H9 (cell line): ENCODE measurements around the gene PF4V1. TPM values are rescaled to one million over a fixed set of nuclear protein-coding genes. Genes with fewer than 3 reads are reported as not detected.

Experiments
- DNase-seq: peaks from one replicate; pipeline ENCODE4 v3.0.0-alpha.2; 2017
- H2AFZ ChIP-seq: one replicate; pipeline ENCODE4 v1.6.1; 2013; ENCODE audit warnings: mild to moderate bottlenecking, low read length, control low read depth, moderate library complexity
- H2AK5ac ChIP-seq: 2 replicates; pipeline ENCODE4 v1.6.1; 2013; ENCODE audit warnings: low read length, control low read depth, mixed read lengths; ENCODE audit not compliant: insufficient read length
- H2BK120ac ChIP-seq: one replicate; pipeline ENCODE4 v1.6.1; 2013; ENCODE audit warnings: low read depth, mild to moderate bottlenecking, low read length, control low read depth, inconsistent platforms; ENCODE audit not compliant: poor library complexity, severe bottlenecking
- H2BK12ac ChIP-seq: 2 replicates; pipeline ENCODE4 v1.6.1; 2013; ENCODE audit warnings: low read length, control low read depth, mixed read lengths, low read depth; ENCODE audit not compliant: insufficient read length
- H2BK15ac ChIP-seq: 2 replicates; pipeline ENCODE4 v1.6.1; 2013; ENCODE audit warnings: low read depth, low read length, control low read depth
- H2BK20ac ChIP-seq: one replicate; pipeline ENCODE4 v1.6.1; 2013; ENCODE audit warnings: low read depth, mild to moderate bottlenecking, low read length, control low read depth, inconsistent platforms; ENCODE audit not compliant: poor library complexity, severe bottlenecking
- H2BK5ac ChIP-seq: 2 replicates; pipeline ENCODE4 v1.6.1; 2013; ENCODE audit warnings: low read length, control low read depth, mixed read lengths; ENCODE audit not compliant: insufficient read length
- H3K14ac ChIP-seq: 2 replicates; pipeline ENCODE4 v1.6.1; 2013; ENCODE audit warnings: low read length, control low read depth; ENCODE audit not compliant: insufficient read depth
- H3K18ac ChIP-seq: 2 replicates; pipeline ENCODE4 v1.6.1; 2013; ENCODE audit warnings: low read depth, mild to moderate bottlenecking, mixed read lengths, low read length, control low read depth; ENCODE audit not compliant: insufficient read length
- H3K23ac ChIP-seq: 2 replicates; pipeline ENCODE4 v1.6.1; 2013; ENCODE audit warnings: low read length, control low read depth, mixed read lengths, low read depth; ENCODE audit not compliant: insufficient read length
- H3K23me2 ChIP-seq: 2 replicates; pipeline ENCODE4 v1.6.1; 2013; ENCODE audit warnings: low read depth, mild to moderate bottlenecking, mixed read lengths, low read length, control low read depth; ENCODE audit not compliant: insufficient read length, poor library complexity, severe bottlenecking
- H3K27ac ChIP-seq: 2 replicates; pipeline ENCODE4 v1.5.1; 2013; ENCODE audit warnings: low read length, control low read depth, mixed read lengths, low read depth; ENCODE audit not compliant: insufficient read length
- H3K27me3 ChIP-seq: 2 replicates; pipeline ENCODE4 v1.6.1; 2013; ENCODE audit warnings: low read length, control low read depth, inconsistent platforms; ENCODE audit not compliant: insufficient read depth
- H3K4ac ChIP-seq: 2 replicates; pipeline ENCODE4 v1.6.1; 2013; ENCODE audit warnings: low read depth, mild to moderate bottlenecking, control low read depth, inconsistent platforms, low read length, moderate library complexity
- H3K4me1 ChIP-seq: 2 replicates; pipeline ENCODE4 v1.6.1; 2013; ENCODE audit warnings: low read length, control low read depth, inconsistent platforms; ENCODE audit not compliant: insufficient read depth
- H3K4me2 ChIP-seq: 2 replicates; pipeline ENCODE4 v1.6.1; 2013; ENCODE audit warnings: low read length, control low read depth, mixed read lengths; ENCODE audit not compliant: insufficient read length, insufficient read depth
- H3K56ac ChIP-seq: 2 replicates; pipeline ENCODE4 v1.6.1; 2013; ENCODE audit warnings: low read depth, mild to moderate bottlenecking, mixed read lengths, low read length, control low read depth; ENCODE audit not compliant: insufficient read length
- H3K79me1 ChIP-seq: 2 replicates; pipeline ENCODE4 v1.6.1; 2013; ENCODE audit warnings: low read depth, mild to moderate bottlenecking, moderate library complexity, low read length, control low read depth, inconsistent platforms; ENCODE audit not compliant: insufficient read depth, poor library complexity, severe bottlenecking
- H3K79me2 ChIP-seq: 2 replicates; pipeline ENCODE4 v1.6.1; 2013; ENCODE audit warnings: low read length, control low read depth, inconsistent platforms; ENCODE audit not compliant: insufficient read depth
- H3K9ac ChIP-seq: 2 replicates; pipeline ENCODE4 v1.6.1; 2013; ENCODE audit warnings: low read length, control low read depth, mixed read lengths; ENCODE audit not compliant: insufficient read length; ENCODE audit errors: extremely low read depth
- H3K9me3 ChIP-seq: one replicate; pipeline ENCODE4 v1.6.1; 2013; ENCODE audit warnings: low read depth, low read length, inconsistent platforms; ENCODE audit not compliant: control insufficient read depth
- H3T11ph ChIP-seq: one replicate; pipeline ENCODE4 v1.6.1; 2013; ENCODE audit warnings: mild to moderate bottlenecking, low read length, control low read depth, inconsistent platforms
- H4K20me1 ChIP-seq: one replicate; pipeline ENCODE4 v1.6.1; 2013; ENCODE audit not compliant: control insufficient read depth, insufficient read length, insufficient read depth
- H4K5ac ChIP-seq: 2 replicates; pipeline ENCODE4 v1.6.1; 2013; ENCODE audit warnings: low read depth, mild to moderate bottlenecking, mixed read lengths, low read length, control low read depth; ENCODE audit not compliant: insufficient read length
- H4K8ac ChIP-seq: replicated peaks from 2 replicates; pipeline ENCODE4 v1.6.1; 2013; ENCODE audit warnings: low read length, control low read depth, mixed read lengths, low read depth; ENCODE audit not compliant: insufficient read length
- H4K91ac ChIP-seq: 2 replicates; pipeline ENCODE4 v1.6.1; 2013; ENCODE audit warnings: low read depth, mild to moderate bottlenecking, moderate library complexity, mixed read lengths, low read length, control low read depth; ENCODE audit not compliant: insufficient read length
- H3K27ac Mint-ChIP-seq, 3 experiments: 2 replicates in 2 of 3; 3 replicates in 1 of 3; pipeline ENCODE4 v1.8.0; 2020 to 2021; ENCODE audit warnings: mixed read lengths in 3 of 3, mild to moderate bottlenecking in 1 of 3, moderate library complexity in 1 of 3
- H3K27me3 Mint-ChIP-seq: 2 replicates; pipeline ENCODE4 v1.8.0; 2021; ENCODE audit warnings: low read depth, mild to moderate bottlenecking, moderate library complexity, mixed read lengths
- H3K36me3 Mint-ChIP-seq, 3 experiments: 2 replicates in 2 of 3; 3 replicates in 1 of 3; pipeline ENCODE4 v1.8.0; 2020 to 2021; ENCODE audit warnings: low read depth in 3 of 3, mixed read lengths in 3 of 3; ENCODE audit not compliant: insufficient read depth in 1 of 3
- H3K4me1 Mint-ChIP-seq, 2 experiments: 2 replicates each; pipeline ENCODE4 v1.8.0; 2020; ENCODE audit warnings: mixed read lengths in 2 of 2
- H3K4me3 Mint-ChIP-seq, 2 experiments: 2 replicates in 1 of 2; 3 replicates in 1 of 2; pipeline ENCODE4 v1.8.0; 2020 to 2021; ENCODE audit warnings: mild to moderate bottlenecking in 2 of 2, mixed read lengths in 2 of 2, moderate library complexity in 1 of 2
- H3K9me3 Mint-ChIP-seq, 2 experiments: 2 replicates in 1 of 2; 3 replicates in 1 of 2; pipeline ENCODE4 v1.8.0; 2020; ENCODE audit warnings: mild to moderate bottlenecking in 2 of 2, mixed read lengths in 2 of 2, moderate library complexity in 1 of 2
- WGBS: extraction: QIAGEN DNeasy Blood & Tissue Kit; methylation state at CpG from one replicate; pipeline ENCODE4 v1.1.7; 2013; ENCODE audit warnings: missing lambda C conversion rate, low lambda C conversion rate, mixed read lengths; ENCODE audit not compliant: insufficient read length; ENCODE audit errors: extremely low coverage; 5-methylcytosine and 5-hydroxymethylcytosine counted together
- total RNA-seq: library from RNA; stranded (reverse); gene quantifications from 2 replicates; pipeline ENCODE4 v1.2.1, GENCODE V29; 2021
- TF ChIP-seq, protein P1 (sequence below): fragments of 200-600 bp; sonication (generic); conservative IDR thresholded peaks from 3 replicates; pipeline ENCODE4 v1.8.0; 2021; ENCODE audit warnings: antibody characterized with exemption, mild to moderate bottlenecking

PF4V1 gene
- total RNA-seq, 1 experiment from 2014 or later: not detected

GRCh38 chr4:73871511-73872310 is 18.6 kb downstream of the PF4V1 start:
- TF ChIP-seq, protein P1, sequence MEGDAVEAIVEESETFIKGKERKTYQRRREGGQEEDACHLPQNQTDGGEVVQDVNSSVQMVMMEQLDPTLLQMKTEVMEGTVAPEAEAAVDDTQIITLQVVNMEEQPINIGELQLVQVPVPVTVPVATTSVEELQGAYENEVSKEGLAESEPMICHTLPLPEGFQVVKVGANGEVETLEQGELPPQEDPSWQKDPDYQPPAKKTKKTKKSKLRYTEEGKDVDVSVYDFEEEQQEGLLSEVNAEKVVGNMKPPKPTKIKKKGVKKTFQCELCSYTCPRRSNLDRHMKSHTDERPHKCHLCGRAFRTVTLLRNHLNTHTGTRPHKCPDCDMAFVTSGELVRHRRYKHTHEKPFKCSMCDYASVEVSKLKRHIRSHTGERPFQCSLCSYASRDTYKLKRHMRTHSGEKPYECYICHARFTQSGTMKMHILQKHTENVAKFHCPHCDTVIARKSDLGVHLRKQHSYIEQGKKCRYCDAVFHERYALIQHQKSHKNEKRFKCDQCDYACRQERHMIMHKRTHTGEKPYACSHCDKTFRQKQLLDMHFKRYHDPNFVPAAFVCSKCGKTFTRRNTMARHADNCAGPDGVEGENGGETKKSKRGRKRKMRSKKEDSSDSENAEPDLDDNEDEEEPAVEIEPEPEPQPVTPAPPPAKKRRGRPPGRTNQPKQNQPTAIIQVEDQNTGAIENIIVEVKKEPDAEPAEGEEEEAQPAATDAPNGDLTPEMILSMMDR: no peak
- Histone ChIP-seq H3K27me3 (no peaks in the 10 kb centered on the region; the same call in 1 of the 2 replicates), H4K8ac (no peak overlapping the region), H3K23me2 (peaks cover 12% of the 10 kb centered on the region), H2BK20ac (no peak overlapping the region), H3K4me1 (0 out of 2 replicates have a peak, but pooled peaks cover 2% of the 10 kb centered on the region), H3K79me1 (no peaks in the 10 kb centered on the region), H3K18ac (no peak overlapping the region), H3K23ac (no peak overlapping the region), H3K79me2 (no peaks in the 10 kb centered on the region), H3T11ph (no peak overlapping the region), H2BK120ac (no peak overlapping the region), H3K27ac (no peak overlapping the region), H3K4ac (no peak overlapping the region), H3K9me3 (no peaks in the 10 kb centered on the region), H2BK12ac (no peak overlapping the region), H3K4me2 (no peak overlapping the region), H2BK5ac (no peak overlapping the region), H2BK15ac (no peak overlapping the region), H3K9ac (no peak overlapping the region), H3K56ac (no peak overlapping the region), H2AFZ (no peak overlapping the region), H2AK5ac (no peak overlapping the region), H4K5ac (no peak overlapping the region), H4K20me1 (no peaks in the 10 kb centered on the region), H4K91ac (no peak overlapping the region), H3K14ac (no peak overlapping the region)
- Mint-ChIP-seq H3K9me3 (no peaks in the 10 kb centered on the region), H3K27me3 (peaks cover 51% of the 10 kb centered on the region), H3K4me3 (no peak overlapping the region), H3K36me3 (no peaks in the 10 kb centered on the region), H3K27ac (no peak overlapping the region), H3K4me1 (peaks cover 15 to 21% of the 10 kb centered on the region in 2 experiments)
- DNase-seq: no peak
- WGBS: no CpG with 5 or more reads among the region's 6 CpGs
